GM10248 (cell line): ENCODE data around the gene ZNF862.

Experiments used
- CTCF ChIA-PET: fragments of 300-600 bp; sonication (Branson Sonifier 250); formaldehyde crosslinking; extraction: SDS; loops from one replicate; lab custom pipeline; 2021; ENCODE audit warnings: antibody characterized with exemption; lab: Yijun Ruan, JAX
- POLR2A ChIA-PET: fragments of 350-650 bp; sonication (Branson Sonifier 250); formaldehyde crosslinking; extraction: SDS; loops from one replicate; lab custom pipeline; 2020; ENCODE audit warnings: antibody characterized with exemption; lab: Yijun Ruan, JAX
- DNase-seq: peaks from one replicate; pipeline ENCODE4 v3.0.0; 2012; ENCODE audit errors: extremely low spot score
- TF ChIP-seq, protein P1 (sequence below): IDR thresholded peaks from 2 replicates; pipeline ENCODE4 v1.5.1; 2012; ENCODE audit warnings: mild to moderate bottlenecking, low read depth; ENCODE audit errors: extremely low read depth, missing control alignments, control extremely low read depth

The ZNF862 gene

DNA sequence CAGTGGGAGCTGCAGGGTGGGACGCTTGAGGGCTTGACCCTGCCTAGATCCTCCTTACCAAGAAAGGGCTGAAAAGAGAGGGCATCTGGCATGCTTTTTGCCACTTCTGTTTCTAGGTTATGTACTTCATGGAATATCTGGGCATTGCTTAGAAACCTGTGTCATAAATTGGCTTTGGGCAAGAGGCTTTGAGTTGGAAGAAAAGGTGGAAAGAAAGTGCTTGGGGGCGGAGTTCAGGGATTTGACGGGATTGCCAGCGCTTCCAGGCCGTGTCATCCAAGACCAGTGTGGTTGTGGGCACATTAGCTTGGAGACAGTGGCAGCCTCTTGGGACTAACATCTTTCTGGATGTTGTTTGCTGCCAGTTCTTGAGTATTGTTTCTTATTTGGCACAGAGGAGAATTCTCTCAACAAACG, 825 bp downstream of the ZNF862 start:
- CTCF ChIA-PET = interaction anchor here (1.0 to 1.9 kb wide), 5 partner anchors 16 to 176 kb away, joined by 3 to 7 read pairs (median 3); partner anchors contain the start of gene ATP6V0E2
- DNase-seq = no peak
- TF ChIP-seq, protein P1, sequence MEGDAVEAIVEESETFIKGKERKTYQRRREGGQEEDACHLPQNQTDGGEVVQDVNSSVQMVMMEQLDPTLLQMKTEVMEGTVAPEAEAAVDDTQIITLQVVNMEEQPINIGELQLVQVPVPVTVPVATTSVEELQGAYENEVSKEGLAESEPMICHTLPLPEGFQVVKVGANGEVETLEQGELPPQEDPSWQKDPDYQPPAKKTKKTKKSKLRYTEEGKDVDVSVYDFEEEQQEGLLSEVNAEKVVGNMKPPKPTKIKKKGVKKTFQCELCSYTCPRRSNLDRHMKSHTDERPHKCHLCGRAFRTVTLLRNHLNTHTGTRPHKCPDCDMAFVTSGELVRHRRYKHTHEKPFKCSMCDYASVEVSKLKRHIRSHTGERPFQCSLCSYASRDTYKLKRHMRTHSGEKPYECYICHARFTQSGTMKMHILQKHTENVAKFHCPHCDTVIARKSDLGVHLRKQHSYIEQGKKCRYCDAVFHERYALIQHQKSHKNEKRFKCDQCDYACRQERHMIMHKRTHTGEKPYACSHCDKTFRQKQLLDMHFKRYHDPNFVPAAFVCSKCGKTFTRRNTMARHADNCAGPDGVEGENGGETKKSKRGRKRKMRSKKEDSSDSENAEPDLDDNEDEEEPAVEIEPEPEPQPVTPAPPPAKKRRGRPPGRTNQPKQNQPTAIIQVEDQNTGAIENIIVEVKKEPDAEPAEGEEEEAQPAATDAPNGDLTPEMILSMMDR = no peak
- POLR2A ChIA-PET = no interaction called here

DNA sequence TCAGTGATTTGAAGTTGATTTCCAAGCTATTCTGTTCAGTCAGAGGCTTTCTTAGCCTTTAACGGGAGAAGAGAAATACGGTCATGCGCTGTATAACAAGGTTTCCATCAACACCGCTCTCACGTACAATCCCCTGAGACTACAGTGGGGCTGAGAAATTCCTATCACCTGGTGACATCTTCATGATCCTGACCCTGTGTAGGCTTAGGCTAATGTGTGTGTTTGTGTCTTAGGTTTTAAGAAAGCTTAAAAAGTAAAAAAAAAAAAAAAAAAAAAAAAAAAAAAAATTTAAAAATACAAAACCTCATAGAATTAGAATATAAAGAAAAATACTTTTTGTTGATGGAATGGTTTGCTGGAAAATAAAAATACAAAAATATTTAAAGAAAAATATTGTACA, 1.8 kb downstream of the ZNF862 start:
- CTCF ChIA-PET = interaction anchor here (1.0 to 1.9 kb wide), 5 partner anchors 9 to 34 kb away, joined by 3 to 7 read pairs (median 3); partner anchors contain the start of gene ATP6V0E2
- POLR2A ChIA-PET = no interaction called here
- TF ChIP-seq, protein P1 = no peak
- DNase-seq = no peak

DNA sequence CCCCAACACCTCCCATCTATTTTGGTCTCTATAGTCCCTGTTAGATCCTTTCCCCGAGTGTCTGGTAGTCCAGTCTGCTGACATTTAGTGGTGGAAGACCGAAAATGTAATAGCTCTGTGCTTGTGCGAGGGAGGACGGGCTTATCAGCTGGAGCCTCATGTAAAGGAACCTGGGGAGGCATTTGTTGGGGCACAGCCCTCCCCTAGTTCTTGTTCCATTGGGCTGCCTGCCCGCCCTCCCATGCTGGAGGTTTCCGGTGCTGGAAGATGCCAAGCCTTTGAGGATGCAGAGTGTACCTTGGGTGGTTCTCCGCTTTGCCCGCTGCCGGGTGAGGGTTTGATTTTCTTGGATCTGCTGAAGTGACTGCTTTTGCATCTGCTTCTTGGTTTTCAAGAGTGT, 5.4 kb downstream of the ZNF862 start:
- POLR2A ChIA-PET = no interaction called here
- TF ChIP-seq, protein P1 = no peak
- CTCF ChIA-PET = no interaction called here
- DNase-seq = no peak

DNA sequence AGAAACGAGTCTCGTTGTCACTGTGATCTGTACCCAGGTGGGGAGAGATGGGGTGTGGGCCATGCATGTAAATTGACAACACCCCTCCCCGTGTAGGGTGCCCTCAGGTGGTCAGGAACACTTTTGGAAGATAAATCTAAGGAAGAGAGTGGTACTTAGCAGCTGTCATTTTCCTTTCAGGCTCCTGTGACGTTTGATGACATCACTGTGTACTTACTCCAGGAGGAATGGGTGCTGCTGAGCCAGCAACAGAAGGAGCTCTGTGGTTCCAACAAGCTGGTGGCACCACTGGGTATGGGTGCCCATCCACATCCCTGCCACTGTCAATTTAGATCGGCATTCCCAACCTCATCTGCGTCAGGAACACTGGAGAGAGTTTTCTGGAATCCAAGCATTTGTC, 6.3 kb downstream of the ZNF862 start:
- DNase-seq = no peak
- TF ChIP-seq, protein P1 = no peak
- ChIA-PET CTCF (no interaction called here), POLR2A (no interaction called here)

DNA sequence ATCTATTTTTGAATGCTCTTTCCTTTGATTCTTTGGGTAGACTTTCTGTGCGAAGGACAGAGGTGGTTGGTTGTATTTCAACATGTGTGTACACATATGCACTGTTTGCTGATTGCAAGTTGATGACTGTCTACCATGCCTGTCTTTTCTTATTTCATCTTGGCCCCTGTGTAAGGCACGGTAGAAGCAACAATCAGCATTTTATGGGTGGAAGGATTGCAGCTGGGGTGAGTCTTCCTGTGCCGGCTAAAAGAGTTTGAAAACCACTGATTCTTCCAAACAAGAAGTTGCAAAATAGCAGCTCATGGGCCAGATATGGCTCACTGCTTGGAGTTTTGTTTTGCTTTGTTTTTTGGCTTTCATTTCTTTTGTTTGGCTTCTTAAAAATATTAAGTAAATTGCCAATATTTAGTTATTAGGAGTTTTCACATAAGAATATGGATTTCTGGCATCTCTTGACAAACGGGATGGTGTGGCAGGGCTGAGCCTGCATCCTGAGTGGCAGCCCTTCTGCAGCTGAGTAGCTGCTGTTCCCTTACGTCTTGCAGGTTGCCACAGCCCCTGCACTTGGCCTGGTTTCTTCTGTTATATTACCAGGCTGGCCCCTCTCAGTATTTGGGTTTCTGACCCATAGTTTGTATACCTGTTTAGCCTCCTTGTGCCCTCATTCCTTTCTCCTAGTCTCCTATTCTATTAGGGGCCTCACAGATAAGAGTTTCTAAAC, 7.2 kb downstream of the ZNF862 start:
- POLR2A ChIA-PET = no interaction called here
- CTCF ChIA-PET = no interaction called here
- TF ChIP-seq, protein P1 = no peak
- no peak for DNase-seq

DNA sequence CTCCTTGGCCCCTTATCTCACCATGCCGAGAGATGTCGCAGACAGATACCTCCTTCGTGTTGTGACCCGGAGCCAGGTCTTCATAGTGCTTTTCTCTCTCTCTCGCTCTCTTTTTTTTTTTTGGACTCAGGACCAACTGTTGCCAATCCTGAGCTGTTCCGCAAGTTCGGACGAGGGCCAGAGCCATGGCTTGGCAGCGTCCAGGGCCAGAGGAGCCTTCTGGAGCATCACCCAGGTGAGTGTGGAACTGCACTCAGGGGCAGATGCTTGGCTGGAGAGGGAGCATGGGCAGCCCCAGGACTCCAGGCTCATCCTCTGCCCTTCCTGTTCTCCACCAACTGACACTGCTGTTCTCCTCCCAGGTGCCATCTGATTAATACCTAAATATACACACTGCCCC, 7.8 kb downstream of the ZNF862 start:
- POLR2A ChIA-PET = no interaction called here
- CTCF ChIA-PET = no interaction called here
- TF ChIP-seq, protein P1 = no peak
- DNase-seq = no peak
